H9 (cell line): ENCODE results near the gene MAML3. TPM values are rescaled to one million over a fixed set of nuclear protein-coding genes. Genes with fewer than 3 reads are reported as not detected.

Experiments used
- DNase-seq: peaks from one replicate; pipeline ENCODE4 v3.0.0-alpha.2; 2017
- H2AFZ ChIP-seq: one replicate; pipeline ENCODE4 v1.6.1; 2013; ENCODE audit warnings: mild to moderate bottlenecking, low read length, control low read depth, moderate library complexity
- H2AK5ac ChIP-seq: 2 replicates; pipeline ENCODE4 v1.6.1; 2013; ENCODE audit warnings: low read length, control low read depth, mixed read lengths; ENCODE audit not compliant: insufficient read length
- H2BK120ac ChIP-seq: one replicate; pipeline ENCODE4 v1.6.1; 2013; ENCODE audit warnings: low read depth, mild to moderate bottlenecking, low read length, control low read depth, inconsistent platforms; ENCODE audit not compliant: poor library complexity, severe bottlenecking
- H2BK12ac ChIP-seq: 2 replicates; pipeline ENCODE4 v1.6.1; 2013; ENCODE audit warnings: low read length, control low read depth, mixed read lengths, low read depth; ENCODE audit not compliant: insufficient read length
- H2BK15ac ChIP-seq: 2 replicates; pipeline ENCODE4 v1.6.1; 2013; ENCODE audit warnings: low read depth, low read length, control low read depth
- H2BK20ac ChIP-seq: one replicate; pipeline ENCODE4 v1.6.1; 2013; ENCODE audit warnings: low read depth, mild to moderate bottlenecking, low read length, control low read depth, inconsistent platforms; ENCODE audit not compliant: poor library complexity, severe bottlenecking
- H2BK5ac ChIP-seq: 2 replicates; pipeline ENCODE4 v1.6.1; 2013; ENCODE audit warnings: low read length, control low read depth, mixed read lengths; ENCODE audit not compliant: insufficient read length
- H3K14ac ChIP-seq: 2 replicates; pipeline ENCODE4 v1.6.1; 2013; ENCODE audit warnings: low read length, control low read depth; ENCODE audit not compliant: insufficient read depth
- H3K18ac ChIP-seq: 2 replicates; pipeline ENCODE4 v1.6.1; 2013; ENCODE audit warnings: low read depth, mild to moderate bottlenecking, mixed read lengths, low read length, control low read depth; ENCODE audit not compliant: insufficient read length
- H3K23ac ChIP-seq: 2 replicates; pipeline ENCODE4 v1.6.1; 2013; ENCODE audit warnings: low read length, control low read depth, mixed read lengths, low read depth; ENCODE audit not compliant: insufficient read length
- H3K23me2 ChIP-seq: 2 replicates; pipeline ENCODE4 v1.6.1; 2013; ENCODE audit warnings: low read depth, mild to moderate bottlenecking, mixed read lengths, low read length, control low read depth; ENCODE audit not compliant: insufficient read length, poor library complexity, severe bottlenecking
- H3K27ac ChIP-seq: 2 replicates; pipeline ENCODE4 v1.5.1; 2013; ENCODE audit warnings: low read length, control low read depth, mixed read lengths, low read depth; ENCODE audit not compliant: insufficient read length
- H3K27me3 ChIP-seq: 2 replicates; pipeline ENCODE4 v1.6.1; 2013; ENCODE audit warnings: low read length, control low read depth, inconsistent platforms; ENCODE audit not compliant: insufficient read depth
- H3K4ac ChIP-seq: 2 replicates; pipeline ENCODE4 v1.6.1; 2013; ENCODE audit warnings: low read depth, mild to moderate bottlenecking, control low read depth, inconsistent platforms, low read length, moderate library complexity
- H3K4me1 ChIP-seq: 2 replicates; pipeline ENCODE4 v1.6.1; 2013; ENCODE audit warnings: low read length, control low read depth, inconsistent platforms; ENCODE audit not compliant: insufficient read depth
- H3K4me2 ChIP-seq: 2 replicates; pipeline ENCODE4 v1.6.1; 2013; ENCODE audit warnings: low read length, control low read depth, mixed read lengths; ENCODE audit not compliant: insufficient read length, insufficient read depth
- H3K56ac ChIP-seq: 2 replicates; pipeline ENCODE4 v1.6.1; 2013; ENCODE audit warnings: low read depth, mild to moderate bottlenecking, mixed read lengths, low read length, control low read depth; ENCODE audit not compliant: insufficient read length
- H3K79me1 ChIP-seq: 2 replicates; pipeline ENCODE4 v1.6.1; 2013; ENCODE audit warnings: low read depth, mild to moderate bottlenecking, moderate library complexity, low read length, control low read depth, inconsistent platforms; ENCODE audit not compliant: insufficient read depth, poor library complexity, severe bottlenecking
- H3K79me2 ChIP-seq: 2 replicates; pipeline ENCODE4 v1.6.1; 2013; ENCODE audit warnings: low read length, control low read depth, inconsistent platforms; ENCODE audit not compliant: insufficient read depth
- H3K9ac ChIP-seq: 2 replicates; pipeline ENCODE4 v1.6.1; 2013; ENCODE audit warnings: low read length, control low read depth, mixed read lengths; ENCODE audit not compliant: insufficient read length; ENCODE audit errors: extremely low read depth
- H3K9me3 ChIP-seq: one replicate; pipeline ENCODE4 v1.6.1; 2013; ENCODE audit warnings: low read depth, low read length, inconsistent platforms; ENCODE audit not compliant: control insufficient read depth
- H3T11ph ChIP-seq: one replicate; pipeline ENCODE4 v1.6.1; 2013; ENCODE audit warnings: mild to moderate bottlenecking, low read length, control low read depth, inconsistent platforms
- H4K20me1 ChIP-seq: one replicate; pipeline ENCODE4 v1.6.1; 2013; ENCODE audit not compliant: control insufficient read depth, insufficient read length, insufficient read depth
- H4K5ac ChIP-seq: 2 replicates; pipeline ENCODE4 v1.6.1; 2013; ENCODE audit warnings: low read depth, mild to moderate bottlenecking, mixed read lengths, low read length, control low read depth; ENCODE audit not compliant: insufficient read length
- H4K8ac ChIP-seq: replicated peaks from 2 replicates; pipeline ENCODE4 v1.6.1; 2013; ENCODE audit warnings: low read length, control low read depth, mixed read lengths, low read depth; ENCODE audit not compliant: insufficient read length
- H4K91ac ChIP-seq: 2 replicates; pipeline ENCODE4 v1.6.1; 2013; ENCODE audit warnings: low read depth, mild to moderate bottlenecking, moderate library complexity, mixed read lengths, low read length, control low read depth; ENCODE audit not compliant: insufficient read length
- H3K27ac Mint-ChIP-seq, 3 experiments: 2 replicates in 2 of 3; 3 replicates in 1 of 3; pipeline ENCODE4 v1.8.0; 2020 to 2021; ENCODE audit warnings: mixed read lengths in 3 of 3, mild to moderate bottlenecking in 1 of 3, moderate library complexity in 1 of 3
- H3K27me3 Mint-ChIP-seq: 2 replicates; pipeline ENCODE4 v1.8.0; 2021; ENCODE audit warnings: low read depth, mild to moderate bottlenecking, moderate library complexity, mixed read lengths
- H3K36me3 Mint-ChIP-seq, 3 experiments: 2 replicates in 2 of 3; 3 replicates in 1 of 3; pipeline ENCODE4 v1.8.0; 2020 to 2021; ENCODE audit warnings: low read depth in 3 of 3, mixed read lengths in 3 of 3; ENCODE audit not compliant: insufficient read depth in 1 of 3
- H3K4me1 Mint-ChIP-seq, 2 experiments: 2 replicates each; pipeline ENCODE4 v1.8.0; 2020; ENCODE audit warnings: mixed read lengths in 2 of 2
- H3K4me3 Mint-ChIP-seq, 2 experiments: 2 replicates in 1 of 2; 3 replicates in 1 of 2; pipeline ENCODE4 v1.8.0; 2020 to 2021; ENCODE audit warnings: mild to moderate bottlenecking in 2 of 2, mixed read lengths in 2 of 2, moderate library complexity in 1 of 2
- H3K9me3 Mint-ChIP-seq, 2 experiments: 2 replicates in 1 of 2; 3 replicates in 1 of 2; pipeline ENCODE4 v1.8.0; 2020; ENCODE audit warnings: mild to moderate bottlenecking in 2 of 2, mixed read lengths in 2 of 2, moderate library complexity in 1 of 2
- CTCF ChIP-seq: fragments of 200-600 bp; sonication (generic); conservative IDR thresholded peaks from 3 replicates; pipeline ENCODE4 v1.8.0; 2021; ENCODE audit warnings: antibody characterized with exemption, mild to moderate bottlenecking
- WGBS: extraction: QIAGEN DNeasy Blood & Tissue Kit; methylation state at CpG from one replicate; pipeline ENCODE4 v1.1.7; 2013; ENCODE audit warnings: missing lambda C conversion rate, low lambda C conversion rate, mixed read lengths; ENCODE audit not compliant: insufficient read length; ENCODE audit errors: extremely low coverage; 5-methylcytosine and 5-hydroxymethylcytosine counted together
- total RNA-seq: library from RNA; stranded (reverse); gene quantifications from 2 replicates; pipeline ENCODE4 v1.2.1, GENCODE V29; 2021

MAML3 gene
- total RNA-seq, 1 experiment from 2014 or later, result 3.9 TPM

- no peaks in the 10 kb centered on the region for H3K79me2 ChIP-seq
- H3K9ac ChIP-seq, result no peak overlapping the region
- H3K79me1 ChIP-seq, result no peaks in the 10 kb centered on the region
- Mint-ChIP-seq H3K36me3 (no peaks in the 10 kb centered on the region), H3K9me3 (no peaks in the 10 kb centered on the region), H3K4me1 (peaks cover 11 to 12% of the 10 kb centered on the region in 2 experiments), H3K27me3 (peaks cover 2% of the 10 kb centered on the region; the same call in 1 of the 2 replicates), H3K4me3 (no peak overlapping the region), H3K27ac (no peak overlapping the region)
- no peak overlapping the region for H3K18ac ChIP-seq
- H3K4ac ChIP-seq, result no peak overlapping the region
- no peak for DNase-seq
- no peaks in the 10 kb centered on the region for H3K9me3 ChIP-seq
- TF ChIP-seq CTCF, result no peak
- no peaks in the 10 kb centered on the region for H3K27me3 ChIP-seq
- no peak overlapping the region for H3K27ac ChIP-seq
- H3K23ac ChIP-seq, result no peak overlapping the region
- H2BK5ac ChIP-seq, result no peak overlapping the region
- H3T11ph ChIP-seq, result no peak overlapping the region
- H4K5ac ChIP-seq, result no peak overlapping the region
- H3K56ac ChIP-seq, result no peak overlapping the region
- no peak overlapping the region for H2AFZ ChIP-seq
- H2AK5ac ChIP-seq, result no peak overlapping the region
- no peaks in the 10 kb centered on the region for H3K23me2 ChIP-seq
- H2BK12ac ChIP-seq, result no peak overlapping the region
- H3K4me2 ChIP-seq, result no peak overlapping the region
- no peak overlapping the region for H2BK120ac ChIP-seq
- H4K8ac ChIP-seq, result no peak overlapping the region
- H3K14ac ChIP-seq, result no peak overlapping the region
- no peaks in the 10 kb centered on the region; the same call in 1 of the 2 replicates for H3K4me1 ChIP-seq
- H4K20me1 ChIP-seq, result no peaks in the 10 kb centered on the region
- no peak overlapping the region for H2BK15ac ChIP-seq
- no peak overlapping the region for H4K91ac ChIP-seq
- no peak overlapping the region for H2BK20ac ChIP-seq
- WGBS, result no CpG with 5 or more reads among the region's 12 CpGs
Measured at GRCh38 chr4:139746431-139747171, 407.4 kb downstream of the MAML3 start.
